HepG2 (cell line): Measurements from ENCODE around the gene ADAMTS17.

Experiments used
- ARID2 ChIP-seq: sonication (generic); formaldehyde crosslinking; IDR thresholded peaks from 2 replicates; pipeline ENCODE4 v1.8.1; 2022; ENCODE audit warnings: mild to moderate bottlenecking, missing genetic modification reagents, borderline replicate concordance
- CHD2 ChIP-seq: IDR thresholded peaks from 2 replicates; pipeline ENCODE4 v1.6.1; 2011; ENCODE audit warnings: low read depth, low read length, improper control_type of control experiment
- HNRNPL ChIP-seq: fragments of 200-400 bp; formaldehyde crosslinking; IDR thresholded peaks from 2 replicates; pipeline ENCODE4 v1.6.1; 2017; ENCODE audit warnings: mild to moderate bottlenecking, low read depth, low read length
- SMC3 ChIP-seq: IDR thresholded peaks from 2 replicates; pipeline ENCODE4 v1.6.1; 2011; ENCODE audit warnings: low read length, improper control_type of control experiment
- ZNF263 ChIP-seq: sonication (generic); formaldehyde crosslinking; IDR thresholded peaks from 2 replicates; pipeline ENCODE4 v1.4.0; 2020; ENCODE audit warnings: missing genetic modification reagents
- TF ChIP-seq, protein P1 (sequence below): sonication (generic); formaldehyde crosslinking; IDR thresholded peaks from 2 replicates; pipeline ENCODE4 v1.5.0; 2020; ENCODE audit warnings: mild to moderate bottlenecking, missing genetic modification reagents, moderate library complexity
- TF ChIP-seq, protein P2 (sequence below): sonication (generic); formaldehyde crosslinking; IDR thresholded peaks from 2 replicates; pipeline ENCODE4 v1.4.0; 2020; ENCODE audit warnings: missing genetic modification reagents
- TF ChIP-seq, protein P3 (sequence below): IDR thresholded peaks from 2 replicates; pipeline ENCODE4 v1.6.1; 2016; ENCODE audit warnings: low read depth, borderline replicate concordance

DNA sequence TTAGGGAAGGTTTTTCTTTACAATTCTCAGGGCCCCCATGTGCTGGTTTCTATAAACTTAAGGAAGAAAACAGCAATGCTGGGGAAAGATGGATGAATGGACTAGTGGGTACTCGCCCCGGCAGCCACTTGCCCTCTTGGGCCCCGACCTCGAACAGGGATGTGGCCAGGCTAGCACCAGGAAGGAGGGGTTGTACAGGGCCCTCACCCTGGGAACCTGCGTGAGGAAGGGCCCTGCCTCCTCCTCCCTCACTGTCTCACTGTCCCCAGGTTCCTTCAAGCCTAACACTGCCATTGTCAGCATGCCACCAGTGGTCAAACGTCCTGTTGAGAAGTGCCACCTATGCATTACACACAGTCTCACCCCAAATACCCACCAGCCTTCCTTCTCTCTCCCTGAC, 9.1 kb downstream of the ADAMTS17 start:
- TF ChIP-seq, protein P1, sequence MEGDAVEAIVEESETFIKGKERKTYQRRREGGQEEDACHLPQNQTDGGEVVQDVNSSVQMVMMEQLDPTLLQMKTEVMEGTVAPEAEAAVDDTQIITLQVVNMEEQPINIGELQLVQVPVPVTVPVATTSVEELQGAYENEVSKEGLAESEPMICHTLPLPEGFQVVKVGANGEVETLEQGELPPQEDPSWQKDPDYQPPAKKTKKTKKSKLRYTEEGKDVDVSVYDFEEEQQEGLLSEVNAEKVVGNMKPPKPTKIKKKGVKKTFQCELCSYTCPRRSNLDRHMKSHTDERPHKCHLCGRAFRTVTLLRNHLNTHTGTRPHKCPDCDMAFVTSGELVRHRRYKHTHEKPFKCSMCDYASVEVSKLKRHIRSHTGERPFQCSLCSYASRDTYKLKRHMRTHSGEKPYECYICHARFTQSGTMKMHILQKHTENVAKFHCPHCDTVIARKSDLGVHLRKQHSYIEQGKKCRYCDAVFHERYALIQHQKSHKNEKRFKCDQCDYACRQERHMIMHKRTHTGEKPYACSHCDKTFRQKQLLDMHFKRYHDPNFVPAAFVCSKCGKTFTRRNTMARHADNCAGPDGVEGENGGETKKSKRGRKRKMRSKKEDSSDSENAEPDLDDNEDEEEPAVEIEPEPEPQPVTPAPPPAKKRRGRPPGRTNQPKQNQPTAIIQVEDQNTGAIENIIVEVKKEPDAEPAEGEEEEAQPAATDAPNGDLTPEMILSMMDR = no peak
- no peak for TF ChIP-seq CHD2
- TF ChIP-seq HNRNPL = no peak
- TF ChIP-seq ZNF263 (CRISPR knock-in tag) = no peak
- TF ChIP-seq SMC3 = no peak
- TF ChIP-seq, protein P2, sequence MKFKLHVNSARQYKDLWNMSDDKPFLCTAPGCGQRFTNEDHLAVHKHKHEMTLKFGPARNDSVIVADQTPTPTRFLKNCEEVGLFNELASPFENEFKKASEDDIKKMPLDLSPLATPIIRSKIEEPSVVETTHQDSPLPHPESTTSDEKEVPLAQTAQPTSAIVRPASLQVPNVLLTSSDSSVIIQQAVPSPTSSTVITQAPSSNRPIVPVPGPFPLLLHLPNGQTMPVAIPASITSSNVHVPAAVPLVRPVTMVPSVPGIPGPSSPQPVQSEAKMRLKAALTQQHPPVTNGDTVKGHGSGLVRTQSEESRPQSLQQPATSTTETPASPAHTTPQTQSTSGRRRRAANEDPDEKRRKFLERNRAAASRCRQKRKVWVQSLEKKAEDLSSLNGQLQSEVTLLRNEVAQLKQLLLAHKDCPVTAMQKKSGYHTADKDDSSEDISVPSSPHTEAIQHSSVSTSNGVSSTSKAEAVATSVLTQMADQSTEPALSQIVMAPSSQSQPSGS (CRISPR knock-in tag) = no peak
- no peak for TF ChIP-seq ARID2
- TF ChIP-seq, protein P3, sequence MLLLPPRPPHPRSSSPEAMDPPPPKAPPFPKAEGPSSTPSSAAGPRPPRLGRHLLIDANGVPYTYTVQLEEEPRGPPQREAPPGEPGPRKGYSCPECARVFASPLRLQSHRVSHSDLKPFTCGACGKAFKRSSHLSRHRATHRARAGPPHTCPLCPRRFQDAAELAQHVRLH (CRISPR knock-in tag) = no peak
